ENCODE measurements around the gene FAM9C.

GRCh38 chrX:13093529-13094140, 49.2 kb upstream of the FAM9C start:
- TF ChIP-seq CTCF (IDR thresholded peaks at IDR 0.05) (no peak), POLR2A (IDR thresholded peaks at IDR 0.05) (no peak)
